ENCODE measurements around the gene P2RY11.

DNA sequence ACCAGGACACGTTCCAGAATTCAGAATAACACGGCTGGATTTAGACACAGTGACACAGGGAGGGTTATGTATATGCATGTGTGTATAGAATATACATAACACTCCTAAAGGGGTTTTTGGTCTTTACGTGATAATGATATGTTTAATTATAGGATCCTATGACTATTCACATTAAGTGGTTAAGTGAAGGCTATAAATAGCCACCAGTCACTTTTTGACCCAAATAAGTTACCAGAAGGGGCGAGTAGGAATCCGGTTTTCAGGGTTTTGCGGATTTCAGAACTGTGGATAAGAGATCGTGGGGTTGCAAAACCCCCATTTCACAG, 15.9 kb upstream of the P2RY11 start:
- TF ChIP-seq POLR2AphosphoS5 (IDR thresholded peaks at IDR 0.05), result no peak
- TF ChIP-seq, protein P1, sequence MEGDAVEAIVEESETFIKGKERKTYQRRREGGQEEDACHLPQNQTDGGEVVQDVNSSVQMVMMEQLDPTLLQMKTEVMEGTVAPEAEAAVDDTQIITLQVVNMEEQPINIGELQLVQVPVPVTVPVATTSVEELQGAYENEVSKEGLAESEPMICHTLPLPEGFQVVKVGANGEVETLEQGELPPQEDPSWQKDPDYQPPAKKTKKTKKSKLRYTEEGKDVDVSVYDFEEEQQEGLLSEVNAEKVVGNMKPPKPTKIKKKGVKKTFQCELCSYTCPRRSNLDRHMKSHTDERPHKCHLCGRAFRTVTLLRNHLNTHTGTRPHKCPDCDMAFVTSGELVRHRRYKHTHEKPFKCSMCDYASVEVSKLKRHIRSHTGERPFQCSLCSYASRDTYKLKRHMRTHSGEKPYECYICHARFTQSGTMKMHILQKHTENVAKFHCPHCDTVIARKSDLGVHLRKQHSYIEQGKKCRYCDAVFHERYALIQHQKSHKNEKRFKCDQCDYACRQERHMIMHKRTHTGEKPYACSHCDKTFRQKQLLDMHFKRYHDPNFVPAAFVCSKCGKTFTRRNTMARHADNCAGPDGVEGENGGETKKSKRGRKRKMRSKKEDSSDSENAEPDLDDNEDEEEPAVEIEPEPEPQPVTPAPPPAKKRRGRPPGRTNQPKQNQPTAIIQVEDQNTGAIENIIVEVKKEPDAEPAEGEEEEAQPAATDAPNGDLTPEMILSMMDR (IDR thresholded peaks at IDR 0.05), result no peak
